ENCODE results near the gene PPP2R2B. TPM values are rescaled to one million over a fixed set of nuclear protein-coding genes. Genes with fewer than 3 reads are reported as not detected.

Gene PPP2R2B
- total RNA-seq, 1 experiment from 2014 or later: 0.75 TPM

DNA sequence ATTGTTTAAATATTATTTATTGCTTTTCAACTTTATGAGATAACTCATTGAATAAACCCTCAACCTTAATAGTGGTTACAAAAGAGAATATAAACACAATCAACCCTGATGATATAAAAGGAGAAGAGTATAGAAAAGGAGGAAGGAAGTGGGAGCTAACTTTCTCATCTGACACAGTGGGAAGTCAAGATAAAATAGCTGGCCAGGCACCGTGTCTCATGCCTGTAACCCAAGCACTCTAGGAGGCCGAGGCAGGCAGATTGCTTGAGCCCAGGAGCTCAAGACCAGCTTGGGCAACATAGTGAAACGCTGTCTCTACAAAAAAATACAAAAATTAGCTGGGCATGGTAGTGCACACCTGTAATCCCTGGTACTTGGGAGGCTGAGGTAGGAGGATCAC lies 93.5 kb downstream of the PPP2R2B start:
- no peak for DNase-seq (ENCODE audit: low read depth)

DNA sequence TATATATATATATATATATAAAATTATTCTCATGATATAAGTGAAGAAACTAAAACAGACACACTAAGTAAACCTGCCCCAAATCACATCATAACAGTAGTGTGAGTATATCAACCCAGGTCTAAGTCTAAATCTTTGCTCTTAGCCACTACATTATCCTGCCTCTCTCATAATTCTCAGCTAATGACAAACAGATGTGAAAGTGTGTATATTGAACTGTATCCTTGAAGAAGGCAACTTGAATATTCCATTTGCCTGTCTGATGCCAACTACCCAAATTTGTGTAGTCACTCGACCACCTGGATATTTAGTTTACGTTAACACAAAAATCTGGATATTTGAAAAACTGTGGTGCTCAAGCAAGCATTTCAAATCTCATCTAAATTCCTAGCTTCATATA lies 97.4 kb downstream of the PPP2R2B start:
- DNase-seq (ENCODE audit: low read depth): no peak

DNA sequence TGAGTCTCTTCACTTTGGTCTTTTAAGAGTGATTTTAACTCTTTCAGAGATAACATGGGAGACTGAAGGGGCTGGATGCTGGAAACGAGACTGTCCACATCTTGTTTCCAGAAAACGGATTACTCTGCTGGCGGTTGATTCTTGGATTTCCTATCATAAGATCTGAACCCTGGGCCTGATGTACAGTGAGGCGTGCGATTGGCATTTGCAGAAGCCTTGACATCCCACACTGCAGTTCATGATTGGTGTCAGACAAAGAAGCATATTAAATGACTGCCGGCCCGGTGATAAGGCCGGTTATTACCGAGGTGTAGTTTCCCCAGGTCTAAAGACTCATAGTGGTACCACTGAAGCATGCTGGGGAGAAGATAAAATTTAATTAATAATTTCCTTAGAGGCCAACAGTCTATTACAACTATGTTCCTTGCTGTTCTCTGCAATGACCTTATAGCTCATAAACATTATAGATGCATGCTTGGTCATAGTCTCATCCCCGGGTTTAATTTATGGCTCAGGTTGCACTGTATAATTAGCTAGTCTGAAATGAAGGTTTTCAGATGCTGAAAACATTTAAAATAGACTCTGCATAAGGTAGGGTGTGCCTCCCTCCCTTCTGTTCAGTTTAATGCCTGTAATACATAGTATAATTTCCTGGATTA lies 99.2 kb downstream of the PPP2R2B start:
- no peak for DNase-seq (ENCODE audit: low read depth)

DNA sequence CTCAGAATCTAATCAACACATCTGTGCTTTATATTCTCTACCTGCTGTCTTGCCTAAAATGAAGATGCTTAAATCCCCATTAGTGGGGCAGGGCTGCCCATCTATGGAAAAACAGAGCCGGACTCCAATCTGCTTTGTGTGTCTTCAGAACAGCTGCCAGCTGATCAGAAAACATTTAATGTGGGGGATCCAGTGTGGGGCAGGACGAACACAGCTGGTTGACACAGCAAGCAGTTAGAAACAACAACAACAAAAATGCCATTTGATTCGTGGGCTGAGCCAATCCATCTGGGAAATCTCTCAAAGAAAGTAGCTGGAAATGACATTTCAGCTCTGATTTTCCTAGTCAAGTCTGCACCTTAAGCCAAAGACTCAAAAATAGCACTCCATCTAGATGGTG lies 99.8 kb downstream of the PPP2R2B start:
- DNase-seq (ENCODE audit: low read depth): no peak

DNA sequence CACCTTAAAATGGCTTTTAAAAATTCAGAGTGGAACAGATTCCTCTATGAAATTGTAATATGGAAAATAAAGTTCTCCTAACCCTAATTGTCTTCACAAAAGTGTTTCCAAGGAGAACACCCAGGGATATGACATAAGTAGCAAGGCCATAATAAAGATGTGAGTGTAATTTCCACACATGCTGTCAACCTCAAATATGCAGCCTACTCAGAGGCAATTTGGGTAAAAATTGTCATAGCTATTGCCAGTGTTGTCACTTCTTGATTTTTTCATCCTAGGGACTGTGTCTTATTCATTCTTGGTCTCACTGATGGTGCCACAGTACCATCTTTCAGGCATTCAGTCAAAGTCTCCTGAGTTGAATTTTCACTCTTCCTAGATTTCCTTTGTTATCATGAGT lies 100.3 kb downstream of the PPP2R2B start:
- DNase-seq (ENCODE audit: low read depth): no peak

DNA sequence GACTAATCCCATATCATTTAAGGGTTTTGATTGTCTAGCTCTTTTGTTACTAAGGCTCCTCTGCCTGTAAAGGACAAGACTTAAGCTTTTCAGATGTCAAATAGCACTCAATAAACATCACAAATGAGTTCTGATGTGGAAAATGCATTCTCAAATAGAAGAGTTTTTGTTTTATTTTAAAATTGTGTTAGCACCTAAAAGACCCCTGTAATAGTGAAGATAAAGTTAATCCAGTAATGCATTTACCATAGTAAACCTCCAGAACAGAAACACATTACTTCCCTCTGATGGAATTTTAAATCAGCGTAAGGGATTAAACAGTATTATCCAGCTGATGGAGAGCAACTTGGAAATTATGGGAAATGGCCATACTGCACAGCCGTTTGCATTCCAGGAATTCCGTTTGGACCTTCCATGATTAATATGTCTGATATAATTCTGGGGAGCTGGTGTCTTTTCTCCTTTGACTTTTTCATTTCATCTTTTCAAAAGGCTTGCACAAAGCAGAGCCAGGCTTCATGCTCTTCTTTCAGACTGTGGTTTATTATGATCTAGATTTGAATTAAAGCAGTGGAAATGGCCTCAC lies 105.6 kb downstream of the PPP2R2B start:
- no peak for DNase-seq (ENCODE audit: low read depth)

DNA sequence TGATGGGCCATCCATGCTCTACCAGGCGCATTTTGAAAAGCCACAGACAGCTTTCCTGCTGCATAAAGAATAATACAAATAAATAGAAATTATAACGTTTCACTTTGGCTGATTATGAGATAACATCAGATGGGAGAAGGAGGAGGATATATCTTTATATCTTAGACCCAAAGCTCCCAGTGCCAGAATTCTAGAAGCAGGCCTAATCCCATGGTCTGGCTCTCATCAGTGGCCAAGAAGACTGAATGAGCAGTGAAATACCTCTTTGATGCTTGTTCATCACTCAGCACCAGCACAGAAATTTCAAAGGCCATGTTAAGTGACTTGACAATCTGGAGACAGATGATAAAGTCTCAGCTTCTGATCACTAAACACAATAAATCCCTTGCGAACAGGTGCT lies 107.6 kb downstream of the PPP2R2B start:
- no peak for DNase-seq (ENCODE audit: low read depth)

DNA sequence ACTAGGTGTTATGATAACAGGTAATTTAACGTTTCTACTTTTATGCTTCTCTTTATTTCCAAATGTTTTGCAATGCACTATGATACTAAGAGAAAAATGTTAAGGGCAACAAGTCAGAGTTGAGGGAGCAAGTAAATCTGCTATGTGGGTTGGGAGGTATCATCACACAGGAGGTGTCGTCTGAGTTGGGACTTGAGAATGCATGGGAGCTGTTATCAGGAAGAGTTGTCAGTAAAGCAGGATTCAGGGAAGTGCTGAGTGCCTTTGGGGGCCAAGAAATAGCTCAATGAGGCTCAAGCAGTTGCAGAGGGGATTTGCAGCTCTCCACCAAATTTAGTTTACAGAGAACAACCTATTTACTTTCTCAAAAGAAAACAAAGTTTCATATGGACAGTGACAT lies 108.0 kb downstream of the PPP2R2B start:
- no peak for DNase-seq (ENCODE audit: low read depth)

DNA sequence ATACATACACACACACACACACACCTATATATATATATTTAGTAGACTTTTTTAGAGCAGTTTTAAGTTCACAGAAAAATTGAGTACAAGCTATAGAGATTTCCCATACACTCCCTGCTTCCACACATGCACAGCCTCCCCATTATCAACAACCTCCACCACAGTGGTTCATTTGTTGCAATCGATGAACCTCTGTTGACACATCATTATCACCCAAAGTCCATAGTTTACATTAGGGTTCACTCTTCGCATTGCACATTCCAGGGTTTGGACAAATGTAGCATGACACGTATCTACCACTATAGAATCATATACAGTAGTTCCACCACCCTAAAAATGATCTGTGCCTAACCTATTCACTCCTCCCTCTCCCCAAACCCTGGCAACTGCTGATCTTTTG lies 111.0 kb downstream of the PPP2R2B start:
- no peak for DNase-seq (ENCODE audit: low read depth)

DNA sequence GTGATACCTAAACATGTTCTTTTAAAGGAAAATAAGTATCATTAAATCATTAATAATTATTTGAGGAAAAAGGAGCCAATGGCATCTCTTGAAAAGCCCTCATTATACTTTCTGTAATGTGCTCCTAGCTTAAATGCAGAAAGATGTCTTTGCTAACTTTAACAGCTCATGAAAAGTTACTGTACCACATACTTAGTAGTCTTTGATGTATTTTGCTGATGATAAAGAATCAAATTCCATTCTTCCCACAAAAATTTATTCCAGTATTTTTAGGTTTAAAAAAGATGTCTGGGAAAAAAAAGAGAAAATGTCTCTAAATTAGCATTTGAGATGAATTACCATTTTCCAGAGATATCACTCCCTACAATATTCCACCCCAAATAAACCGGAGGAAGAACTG lies 112.5 kb downstream of the PPP2R2B start:
- no peak for DNase-seq (ENCODE audit: low read depth)

DNA sequence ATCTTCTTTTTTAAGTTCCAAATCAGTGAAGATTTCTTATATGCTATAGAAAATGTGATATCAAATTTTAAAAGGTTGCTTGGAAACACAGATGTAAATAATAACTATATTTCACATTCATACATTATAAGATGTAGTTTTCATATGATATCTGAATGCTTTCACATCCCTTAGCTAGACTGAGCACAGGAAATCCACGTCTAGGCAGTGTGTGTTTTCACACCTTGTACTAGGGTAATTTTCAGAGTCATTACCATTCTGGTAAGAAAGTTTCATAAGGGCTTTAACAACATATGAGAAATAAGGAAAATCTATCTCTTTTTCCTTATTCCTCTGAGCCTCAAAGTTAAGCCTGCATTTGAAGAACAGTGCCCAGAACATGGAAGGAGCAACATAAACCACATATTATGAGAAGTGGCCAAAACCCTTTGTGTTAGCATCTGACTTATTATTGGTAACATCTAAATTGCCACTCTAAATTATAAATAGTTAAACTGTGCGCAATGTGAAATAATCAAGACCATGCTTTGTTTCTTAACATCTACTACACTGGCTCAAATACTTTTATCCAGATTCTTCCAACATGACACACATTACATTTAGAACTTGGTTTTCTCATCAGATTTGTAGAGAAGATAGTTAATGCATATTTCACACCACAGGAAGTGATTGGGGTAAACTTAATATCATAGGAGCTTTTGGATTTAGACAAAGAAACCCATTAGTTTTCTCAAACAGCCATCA lies 113.3 kb downstream of the PPP2R2B start:
- no peak for DNase-seq (ENCODE audit: low read depth)

DNA sequence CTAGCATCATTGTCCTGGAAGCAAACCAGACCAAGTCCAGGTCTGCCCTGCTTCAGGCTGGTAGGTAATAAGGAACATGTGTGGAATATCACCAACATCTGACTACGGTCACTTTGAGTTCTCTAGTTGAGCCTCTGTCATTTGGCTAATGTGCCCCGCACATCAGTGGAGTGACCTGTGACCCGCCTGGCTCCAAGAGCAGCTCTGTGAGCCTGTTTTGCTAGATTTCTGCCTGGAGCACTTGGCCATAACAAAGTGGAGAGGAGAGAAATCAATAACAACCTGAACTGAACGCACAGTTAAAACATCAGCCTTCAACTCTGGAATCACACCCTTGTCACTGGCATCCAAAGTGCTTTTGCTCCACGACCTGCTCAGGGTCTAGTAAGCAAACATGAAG lies 115.7 kb downstream of the PPP2R2B start:
- no peak for DNase-seq (ENCODE audit: low read depth)

DNA sequence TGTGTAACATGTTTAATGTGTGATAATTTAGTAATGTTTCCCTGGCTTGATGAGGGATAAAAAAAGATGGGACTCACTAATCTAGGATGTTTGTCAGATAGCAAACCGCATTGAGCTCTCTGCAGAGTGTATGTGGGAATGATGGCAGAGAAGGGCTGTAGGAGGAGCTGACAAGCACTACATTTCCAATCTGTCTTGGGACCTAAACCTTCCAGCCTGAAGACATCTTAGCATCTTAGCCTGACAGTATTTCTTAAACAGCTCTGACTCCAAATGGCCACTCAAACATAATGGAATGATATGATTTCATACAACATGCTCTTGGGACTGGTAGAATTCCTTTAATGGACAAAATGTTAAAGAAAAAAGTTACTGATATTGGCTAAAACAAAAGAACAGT lies 116.7 kb downstream of the PPP2R2B start:
- DNase-seq (ENCODE audit: low read depth): no peak

DNA sequence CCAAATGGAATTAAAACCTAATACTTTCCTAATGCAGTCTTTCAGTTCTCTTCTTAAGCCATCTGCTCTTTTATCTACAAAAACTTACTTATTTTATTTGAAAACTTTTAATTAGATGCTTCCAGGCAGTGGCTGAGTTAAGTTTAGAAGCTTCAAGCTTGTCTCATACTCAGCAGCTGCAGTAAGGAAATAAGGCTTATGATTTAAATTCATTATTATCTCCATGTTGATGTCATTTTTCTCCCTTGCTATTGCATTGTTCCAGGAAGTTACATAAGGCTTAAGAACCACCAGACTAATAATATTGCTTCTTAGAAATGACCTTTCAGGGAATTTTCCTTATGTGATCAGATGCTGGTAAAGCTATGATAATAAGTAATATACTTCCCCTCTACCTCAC lies 119.6 kb downstream of the PPP2R2B start:
- DNase-seq (ENCODE audit: low read depth): no peak

DNA sequence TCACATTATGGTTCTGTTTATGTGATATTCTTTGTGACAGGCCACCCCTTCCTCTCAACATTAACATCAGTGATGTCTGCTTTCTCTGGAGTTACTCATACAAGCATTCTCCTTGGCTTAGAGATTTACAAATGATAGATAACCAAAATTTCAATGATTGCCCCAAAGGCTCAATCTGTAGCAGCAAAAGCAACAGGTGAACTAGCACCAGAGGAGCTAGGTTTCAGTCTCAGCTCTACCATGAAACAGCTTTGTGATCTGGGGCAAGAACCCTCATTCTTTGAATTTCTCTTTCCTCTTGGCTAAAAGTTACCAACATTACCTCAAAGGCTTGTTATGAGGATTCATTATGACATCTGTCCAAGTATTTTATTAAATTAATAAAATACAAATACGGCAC lies 120.5 kb downstream of the PPP2R2B start:
- DNase-seq (ENCODE audit: low read depth): no peak

DNA sequence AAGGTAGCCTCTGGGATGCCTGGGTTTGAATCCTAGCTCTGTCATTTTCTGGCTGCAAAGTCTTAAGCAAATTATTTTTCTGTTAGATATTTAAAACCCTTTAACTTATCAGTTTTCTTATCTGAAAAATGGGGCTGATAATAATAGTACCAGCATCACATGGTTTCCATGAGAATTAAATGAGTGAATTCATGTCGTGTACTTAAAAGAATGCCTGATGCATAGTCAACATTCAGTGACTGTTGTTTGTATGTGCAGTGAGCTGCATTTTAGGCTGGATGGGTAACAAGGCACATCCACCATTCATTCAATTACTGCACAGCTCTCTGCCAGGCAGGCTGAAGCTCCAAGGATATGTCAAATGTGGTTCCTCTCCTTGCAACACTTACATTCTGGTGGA lies 122.0 kb downstream of the PPP2R2B start:
- DNase-seq (ENCODE audit: low read depth): no peak

DNA sequence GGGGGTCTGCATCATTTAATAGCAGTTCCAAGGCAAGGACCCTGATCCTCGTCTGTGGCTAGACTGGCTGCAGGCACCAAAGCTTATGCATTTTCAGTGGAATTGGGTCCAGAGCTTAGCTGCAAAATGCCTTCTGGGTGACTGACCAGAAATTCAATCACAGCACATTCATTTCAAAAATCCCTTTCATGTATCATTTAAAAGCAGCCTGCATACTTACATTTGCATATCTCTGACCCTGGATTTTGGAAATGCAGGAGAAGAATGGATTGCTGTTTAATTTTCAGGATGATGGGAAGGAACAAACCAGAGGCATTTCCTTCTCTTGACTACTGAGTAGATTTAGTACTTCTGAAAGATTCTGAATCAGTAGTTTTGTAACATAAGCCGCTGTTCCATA lies 122.8 kb downstream of the PPP2R2B start:
- DNase-seq (ENCODE audit: low read depth): no peak

DNA sequence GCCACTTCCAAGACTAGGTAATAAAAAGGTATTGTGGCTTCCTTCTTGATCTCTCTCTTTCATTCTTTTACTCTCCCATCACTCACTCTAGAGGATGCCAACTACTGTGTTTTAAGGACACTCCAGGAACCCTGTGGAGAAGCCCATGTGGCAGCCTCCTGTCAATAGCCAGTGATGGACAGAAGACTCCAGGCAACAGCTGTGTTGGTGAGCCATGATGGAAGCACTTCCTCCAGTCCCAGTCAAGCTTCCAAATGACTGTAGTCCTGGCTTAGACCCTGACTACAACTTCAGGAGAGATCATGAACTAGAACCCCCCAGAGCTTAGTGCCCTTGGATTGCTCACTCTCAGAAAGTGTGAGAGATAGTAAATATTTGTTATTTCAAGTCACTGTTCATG lies 123.9 kb downstream of the PPP2R2B start:
- DNase-seq (ENCODE audit: low read depth): peak; percentile 73

DNA sequence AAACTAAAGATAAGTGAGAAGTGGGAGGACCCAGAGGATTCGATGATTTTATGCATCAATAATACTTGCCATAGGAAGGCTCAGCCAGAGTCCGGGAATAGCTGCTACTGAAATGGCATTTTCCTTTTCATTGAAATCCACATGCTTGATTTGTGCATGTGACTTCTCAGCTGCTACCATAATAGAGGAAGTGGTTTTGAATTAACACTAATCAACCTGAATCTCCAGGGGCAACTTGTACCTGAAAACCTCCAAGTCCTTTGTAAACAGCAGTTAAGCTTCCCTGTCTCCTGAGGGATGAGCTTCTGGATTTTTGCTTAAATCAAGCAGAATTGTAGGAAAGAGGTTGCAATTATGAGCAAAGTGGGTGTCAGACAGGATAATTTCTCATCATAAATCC lies 124.9 kb downstream of the PPP2R2B start:
- DNase-seq (ENCODE audit: low read depth): no peak

DNA sequence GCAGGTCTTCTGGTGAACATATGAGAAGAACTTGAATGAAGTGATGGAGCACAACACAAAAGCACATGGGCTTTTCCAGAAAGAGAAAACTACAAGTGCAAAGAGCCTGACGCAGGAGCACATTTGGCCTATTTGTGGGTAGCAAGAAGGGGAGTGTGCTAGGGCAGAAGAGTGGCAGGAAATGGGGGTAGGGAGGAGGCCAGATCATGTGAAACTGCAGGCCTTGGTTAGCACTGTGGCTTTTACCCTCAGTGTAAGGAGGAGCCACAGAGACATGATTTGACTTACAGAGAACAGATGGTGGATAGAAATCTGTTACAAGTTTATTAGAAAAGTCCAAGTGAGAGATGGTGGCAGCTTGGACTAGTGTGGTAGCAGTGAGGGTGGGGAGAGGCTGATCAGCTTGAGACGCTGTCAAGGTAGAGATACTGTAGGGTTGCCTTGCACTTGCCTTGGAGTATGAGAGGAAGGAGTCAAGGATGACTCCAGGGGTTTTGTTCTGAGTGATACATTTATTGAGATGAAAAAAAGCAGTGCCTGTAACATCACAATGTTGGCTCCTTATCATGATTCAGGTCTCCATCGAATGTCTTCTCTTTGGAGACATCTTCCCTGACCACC lies 126.7 kb downstream of the PPP2R2B start:
- peak; percentile 36 for DNase-seq (ENCODE audit: low read depth)

DNA sequence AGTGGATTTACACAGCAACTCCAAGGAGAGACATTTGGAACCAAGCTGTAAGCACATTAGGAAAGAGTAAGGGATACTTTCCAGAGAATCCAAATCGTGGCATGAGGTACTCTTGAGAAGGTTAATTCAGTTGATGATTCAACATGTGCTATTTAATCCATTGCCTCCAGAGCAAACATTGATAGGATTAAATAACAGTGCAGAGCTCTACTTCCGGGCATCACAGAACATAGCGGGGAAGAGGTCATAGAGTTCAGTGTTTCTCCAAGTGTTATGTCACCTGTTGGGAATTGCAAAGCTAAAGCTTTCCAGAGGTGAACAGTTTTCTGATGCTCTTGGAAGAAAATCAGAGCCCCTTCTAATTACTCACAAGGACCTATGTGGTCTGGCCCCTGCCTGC lies 127.5 kb downstream of the PPP2R2B start:
- peak; percentile 87 for DNase-seq (ENCODE audit: low read depth)

DNA sequence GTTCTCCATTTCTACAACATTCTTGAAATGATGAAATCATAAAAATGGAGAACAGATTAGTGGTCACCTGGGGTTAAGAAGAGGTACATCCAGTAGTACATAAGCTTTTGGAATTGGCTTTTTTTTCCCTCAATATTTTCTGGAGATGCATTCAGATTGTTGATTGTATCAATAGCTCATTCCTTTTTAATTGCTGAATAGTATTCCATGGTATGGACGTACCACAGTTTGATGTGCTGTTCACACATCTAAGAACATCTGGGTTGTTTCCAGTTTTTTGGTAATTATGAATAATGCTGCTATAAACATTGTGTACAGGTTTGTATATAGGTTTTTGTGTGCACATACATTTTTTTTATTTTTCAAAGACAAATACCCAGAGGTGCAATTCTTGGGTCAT lies 130.0 kb downstream of the PPP2R2B start:
- DNase-seq (ENCODE audit: low read depth): no peak
